ENCODE measurements around the gene CELA3A. TPM values are rescaled to one million over a fixed set of nuclear protein-coding genes. Genes with fewer than 3 reads are reported as not detected.

The CELA3A gene
- total and polyA plus RNA-seq, 8 donors, result 17,183 to 55,024 (median 32,768) TPM

DNA sequence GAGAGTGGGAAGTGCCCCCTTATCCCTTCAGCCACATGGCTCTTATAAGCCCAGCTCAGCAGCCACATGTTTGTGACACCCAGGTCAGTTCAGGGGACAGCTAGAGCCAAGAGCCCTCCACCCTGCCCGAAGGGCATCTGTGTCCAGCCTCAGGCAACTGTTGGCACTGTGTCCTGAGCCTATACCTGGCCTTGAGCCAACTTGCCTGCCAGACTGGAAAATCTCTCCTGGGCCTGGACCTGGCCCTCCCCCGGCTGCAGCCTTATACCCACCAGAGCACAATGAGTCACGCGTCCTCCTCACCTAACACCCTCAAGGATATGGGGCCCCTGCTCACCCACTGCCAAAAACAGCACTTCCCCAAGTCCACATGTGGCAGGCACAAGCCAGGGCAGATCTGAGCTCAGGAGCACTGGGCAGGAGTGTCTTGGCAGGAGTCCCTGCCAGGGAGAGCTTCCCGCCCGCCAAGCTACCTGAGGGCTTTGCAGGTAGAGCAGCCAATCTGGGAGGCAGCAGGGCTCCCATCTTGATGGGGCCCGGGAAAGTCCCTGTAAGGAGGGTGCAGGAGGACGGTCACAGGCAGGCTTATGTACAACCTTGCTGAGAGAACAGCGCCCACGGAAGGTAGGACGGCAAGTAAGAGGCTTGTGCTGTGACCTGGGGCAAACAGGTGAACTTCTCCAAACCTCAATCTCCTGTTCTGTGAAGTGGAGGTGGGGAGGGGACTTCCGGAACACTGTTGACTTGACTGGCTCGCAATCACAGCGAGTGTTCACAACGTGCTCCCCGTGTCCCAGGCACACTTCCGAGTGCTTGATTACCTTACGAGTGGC, 44.5 kb upstream of the CELA3A start:
- Histone ChIP-seq H3K36me3 (no peaks in the 10 kb centered on the region), H3K27me3 (no peaks in the 10 kb centered on the region), H3K27ac (peak overlapping the region; percentile 54 to 86 (median 71)), H3K4me3 (peak overlapping the region in 2 of 4 donors; percentile 10 to 26), H3K9me3 (no peaks in the 10 kb centered on the region), H3K4me1 (peaks cover 11 to 15% (median 13%) of the 10 kb centered on the region in 3 donors)
- no peak for FAIRE-seq
- WGBS, 2 donors, result 8 to 9% methylated on average over 18 of the region's 18 CpGs
- ATAC-seq, result peak; percentile 90 to 92 (median 91)
- intact Hi-C loops (cut with DNase I), result loop anchor here in 1 of 3 donors (10.0 kb wide), 1 partner anchor 52 kb away; no protein-coding TSS in a partner anchor
- TF ChIP-seq, protein P1, sequence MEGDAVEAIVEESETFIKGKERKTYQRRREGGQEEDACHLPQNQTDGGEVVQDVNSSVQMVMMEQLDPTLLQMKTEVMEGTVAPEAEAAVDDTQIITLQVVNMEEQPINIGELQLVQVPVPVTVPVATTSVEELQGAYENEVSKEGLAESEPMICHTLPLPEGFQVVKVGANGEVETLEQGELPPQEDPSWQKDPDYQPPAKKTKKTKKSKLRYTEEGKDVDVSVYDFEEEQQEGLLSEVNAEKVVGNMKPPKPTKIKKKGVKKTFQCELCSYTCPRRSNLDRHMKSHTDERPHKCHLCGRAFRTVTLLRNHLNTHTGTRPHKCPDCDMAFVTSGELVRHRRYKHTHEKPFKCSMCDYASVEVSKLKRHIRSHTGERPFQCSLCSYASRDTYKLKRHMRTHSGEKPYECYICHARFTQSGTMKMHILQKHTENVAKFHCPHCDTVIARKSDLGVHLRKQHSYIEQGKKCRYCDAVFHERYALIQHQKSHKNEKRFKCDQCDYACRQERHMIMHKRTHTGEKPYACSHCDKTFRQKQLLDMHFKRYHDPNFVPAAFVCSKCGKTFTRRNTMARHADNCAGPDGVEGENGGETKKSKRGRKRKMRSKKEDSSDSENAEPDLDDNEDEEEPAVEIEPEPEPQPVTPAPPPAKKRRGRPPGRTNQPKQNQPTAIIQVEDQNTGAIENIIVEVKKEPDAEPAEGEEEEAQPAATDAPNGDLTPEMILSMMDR (IDR thresholded peaks at IDR 0.05), result no peak
- DNase-seq, result peak; percentile 80 to 94 (median 91)

DNA sequence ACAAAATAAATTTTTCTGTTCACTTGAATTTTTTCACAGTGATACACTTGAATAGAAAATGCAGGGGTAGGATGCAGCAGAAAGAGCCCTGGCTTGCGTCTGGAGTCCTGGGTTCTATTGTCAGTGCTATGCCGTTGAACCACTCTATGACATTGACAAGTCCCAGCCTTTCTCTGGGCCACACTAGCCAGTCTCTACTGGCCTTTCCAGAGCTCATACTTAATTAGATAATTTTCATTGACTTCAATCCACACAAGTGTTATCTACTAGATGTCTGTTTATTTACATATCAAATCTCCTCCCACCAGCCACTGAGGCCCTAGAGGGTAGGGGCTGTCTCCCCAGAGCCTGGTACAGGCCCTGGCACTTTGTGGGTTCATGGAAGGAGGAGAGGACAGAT, 40.1 kb upstream of the CELA3A start:
- Histone ChIP-seq H3K27me3 (no peaks in the 10 kb centered on the region), H3K27ac (no peak overlapping the region), H3K36me3 (no peaks in the 10 kb centered on the region), H3K4me3 (no peak overlapping the region), H3K4me1 (peaks cover 11 to 15% (median 13%) of the 10 kb centered on the region in 3 donors), H3K9me3 (no peaks in the 10 kb centered on the region)
- DNase-seq (no peak), FAIRE-seq (no peak), ATAC-seq (no peak)
- WGBS, 2 donors, result 77% methylated on average over 2 of the region's 2 CpGs
- intact Hi-C loops (cut with DNase I), result loop anchor here in 1 of 3 donors (10.0 kb wide), 1 partner anchor 177 kb away; the partner anchor contains the start of gene USP48
- TF ChIP-seq, protein P1 (IDR thresholded peaks at IDR 0.05), result no peak

DNA sequence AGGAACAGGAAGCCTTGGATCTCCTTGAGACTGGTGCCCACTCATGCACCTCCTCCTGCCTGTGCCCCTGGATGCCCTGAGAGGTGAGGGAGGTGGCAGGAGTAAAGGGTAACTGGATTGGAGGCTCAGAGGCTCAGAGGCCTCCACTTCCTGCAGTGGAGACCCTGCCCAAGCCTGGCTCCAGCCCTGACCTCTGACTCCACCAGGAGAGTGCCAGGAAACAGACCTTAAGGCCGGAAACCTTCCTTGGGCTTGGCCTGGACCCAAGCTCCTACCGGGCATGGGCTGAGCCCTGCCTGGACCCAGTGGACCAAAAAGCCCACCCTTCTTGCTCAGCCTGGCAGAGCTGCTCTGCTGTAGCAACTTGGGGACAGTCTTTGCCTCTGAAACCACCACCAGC, 39.7 kb upstream of the CELA3A start:
- FAIRE-seq (no peak), ATAC-seq (no peak), DNase-seq (no peak)
- no peaks in the 10 kb centered on the region for H3K27me3 ChIP-seq
- no peak overlapping the region for H3K4me3 ChIP-seq
- peaks cover 7 to 11% (median 9%) of the 10 kb centered on the region in 3 donors for H3K4me1 ChIP-seq
- no peaks in the 10 kb centered on the region for H3K9me3 ChIP-seq
- H3K36me3 ChIP-seq, result no peaks in the 10 kb centered on the region
- intact Hi-C loops (cut with DNase I), result loop anchor here in 1 of 3 donors (10.0 kb wide), 1 partner anchor 177 kb away; the partner anchor contains the start of gene USP48
- WGBS, 2 donors, result 24 to 46% methylated on average over 2 of the region's 2 CpGs
- TF ChIP-seq, protein P1 (IDR thresholded peaks at IDR 0.05), result no peak
- no peak overlapping the region for H3K27ac ChIP-seq

DNA sequence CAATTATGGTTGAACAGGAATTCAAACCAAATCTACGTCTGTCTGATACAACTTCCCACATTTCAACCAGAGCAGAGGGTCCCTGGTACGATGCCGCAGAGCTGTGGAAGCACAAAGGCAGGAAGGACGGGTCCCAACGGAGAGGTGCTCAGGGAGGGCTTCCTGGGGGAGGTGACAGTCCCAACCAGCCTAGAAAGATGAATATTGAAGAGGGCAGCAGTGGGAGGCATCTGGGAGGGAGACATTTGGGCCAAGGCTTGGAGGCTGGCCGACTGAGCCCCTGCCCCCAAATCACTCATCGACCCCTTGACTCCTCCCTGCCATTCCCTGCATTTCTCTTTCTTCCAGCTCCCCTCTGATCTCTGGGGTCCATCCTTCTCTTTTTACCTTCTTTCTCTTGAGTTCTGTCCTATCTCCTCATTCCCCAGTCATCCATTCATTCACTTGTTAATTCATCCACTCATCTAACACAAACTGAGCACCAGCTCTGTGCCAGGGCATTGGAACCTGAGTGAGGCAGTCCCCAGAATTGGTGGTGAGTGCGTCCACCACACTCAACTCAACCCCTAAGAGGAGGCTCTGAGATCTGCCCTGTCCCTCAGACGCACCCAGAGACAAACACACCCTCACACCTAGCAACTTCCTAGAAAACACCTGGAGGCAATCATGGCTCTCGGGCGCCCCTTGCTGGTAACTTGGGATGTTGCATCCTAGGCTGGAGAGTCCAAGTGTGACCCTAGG, 37.8 kb upstream of the CELA3A start:
- Histone ChIP-seq H3K9me3 (no peaks in the 10 kb centered on the region), H3K36me3 (no peaks in the 10 kb centered on the region), H3K27me3 (no peaks in the 10 kb centered on the region), H3K4me1 (no peaks in the 10 kb centered on the region), H3K4me3 (no peak overlapping the region), H3K27ac (no peak overlapping the region)
- 50 to 51% methylated on average over 11 of the region's 11 CpGs for WGBS, 2 donors
- ATAC-seq (peak; percentile 83 to 99 (median 92)), FAIRE-seq (no peak), DNase-seq (peak; percentile 64 to 94 (median 86))
- TF ChIP-seq, protein P1 (IDR thresholded peaks at IDR 0.05), result peak; percentile 82 to 93 (median 86)
- intact Hi-C loops (cut with DNase I), result loop anchor here in 1 of 3 donors (10.0 kb wide), 1 partner anchor 179 kb away; the partner anchor contains the start of gene USP48
